Esophagus muscularis mucosa (tissue), 4 donors: ENCODE measurements around the gene RASIP1. TPM values are rescaled to one million over a fixed set of nuclear protein-coding genes. Genes with fewer than 3 reads are reported as not detected.

Experiments
- DNase-seq: peaks from one replicate; pipeline ENCODE4 v3.0.0-alpha.2; 2017; ENCODE audit errors: extremely low spot score
- H3K27ac ChIP-seq, 4 donors: fragments of 200-600 bp; sonication (generic); replicated peaks in 1 of 4; 1 replicate in 3 of 4; 2 replicates in 1 of 4; pipeline ENCODE4 v1.5.1; 2016 to 2019; ENCODE audit warnings: mild to moderate bottlenecking in 1 of 4
- H3K27me3 ChIP-seq, 4 donors: fragments of 200-600 bp; sonication (generic); one replicate each; pipeline versions ENCODE4 v1.5.1 to v1.6.0; 2016 to 2019
- H3K36me3 ChIP-seq, 4 donors: fragments of 200-600 bp; sonication (generic); one replicate each; pipeline ENCODE4 v1.5.1; 2016 to 2019
- H3K4me1 ChIP-seq, 4 donors: fragments of 200-600 bp; sonication (generic); one replicate each; pipeline ENCODE4 v1.5.1; 2016 to 2019
- H3K4me3 ChIP-seq, 4 donors: fragments of 200-600 bp; sonication (generic); 1 replicate in 2 of 4; 2 replicates in 2 of 4; pipeline ENCODE4 v1.5.1; 2016 to 2019; ENCODE audit warnings: mild to moderate bottlenecking in 4 of 4, moderate library complexity in 1 of 4
- H3K9me3 ChIP-seq, 4 donors: fragments of 200-600 bp; sonication (generic); 1 replicate in 3 of 4; 2 replicates in 1 of 4; pipeline ENCODE4 v1.5.1; 2016 to 2019
- CTCF ChIP-seq, 3 experiments: fragments of 200-600 bp in 2 of 3; fragments of 450-650 bp in 1 of 3; sonication (generic) in 2 of 3; IDR thresholded peaks; one replicate each; pipeline ENCODE4 v1.5.1; 2017 to 2019; ENCODE audit warnings: antibody characterized with exemption in 3 of 3, mild to moderate bottlenecking in 2 of 3, moderate library complexity in 1 of 3
- EP300 ChIP-seq: sonication (generic); formaldehyde crosslinking; IDR thresholded peaks from one replicate; pipeline ENCODE4 v1.6.1; 2017; ENCODE audit warnings: antibody characterized with exemption
- POLR2A ChIP-seq: fragments of 450-650 bp; IDR thresholded peaks from one replicate; pipeline ENCODE4 v1.6.1; 2017; ENCODE audit warnings: antibody characterized with exemption, moderate library complexity, mild to moderate bottlenecking, low read depth
- POLR2AphosphoS5 ChIP-seq, 2 donors: sonication (generic); formaldehyde crosslinking; IDR thresholded peaks; one replicate each; pipeline ENCODE4 v1.6.1; 2017; ENCODE audit warnings: antibody characterized with exemption in 2 of 2
- WGBS: methylation state at CpG from one replicate; pipeline ENCODE4 v1.1.5; 2018; 5-methylcytosine and 5-hydroxymethylcytosine counted together
- intact Hi-C: fragments of 100-400 bp; cut with DNase I; formaldehyde crosslinking; loops from one replicate; pipeline ENCODE4 v1.15.1; 2023
- total RNA-seq, 4 donors: library from RNA; depleted of rRNA; stranded (reverse); fragments of >200 nt; gene quantifications; one replicate each; pipeline versions ENCODE4 v1.1.0 to v1.2.1, GENCODE V29; 2016

Gene RASIP1
- total RNA-seq, 4 donors from 2014 or later, result 15.0 to 27.7 (median 22.8) TPM

- Histone ChIP-seq H3K27ac (peak overlapping the region; percentile 70 to 82 (median 75)), H3K27me3 (peaks cover 0 to 12% (median 2%) of the 10 kb centered on the region in 4 donors), H3K36me3 (peaks cover 0 to 23% (median 0%) of the 10 kb centered on the region in 4 donors), H3K9me3 (no peaks in the 10 kb centered on the region), H3K4me3 (peak overlapping the region; percentile 60 to 77 (median 66)), H3K4me1 (peaks cover 6 to 39% (median 35%) of the 10 kb centered on the region in 4 donors)
- WGBS, result 15% methylated on average over 4 of the region's 96 CpGs
- peak; percentile 96 for DNase-seq
- TF ChIP-seq POLR2AphosphoS5 (IDR thresholded peaks at IDR 0.05) (peak in 1 of 2 donors; percentile 29), CTCF (IDR thresholded peaks at IDR 0.05) (peak; percentile 38 to 66 (median 53)), POLR2A (no peak), EP300 (no peak)
- intact Hi-C loops, result loop anchor here (2.0 kb wide), 1 partner anchor 64 kb away; no protein-coding TSS in a partner anchor
These were observed 1.6 kb downstream of the RASIP1 start for GRCh38 chr19:48738557-48739403.

GRCh38 chr19:48737360-48737998 lies 2.9 kb downstream of the RASIP1 start:
- intact Hi-C loops, result no loop called here
- TF ChIP-seq EP300 (no peak), POLR2AphosphoS5 (IDR thresholded peaks at IDR 0.05) (no peak), CTCF (IDR thresholded peaks at IDR 0.05) (no peak), POLR2A (no peak)
- H3K27me3 ChIP-seq, result peaks cover 0 to 12% (median 2%) of the 10 kb centered on the region in 4 donors
- H3K36me3 ChIP-seq, result peaks cover 0 to 36% (median 1%) of the 10 kb centered on the region in 4 donors
- no peak overlapping the region for H3K27ac ChIP-seq
- DNase-seq, result no peak
- H3K9me3 ChIP-seq, result no peaks in the 10 kb centered on the region
- peak overlapping the region in 2 of 4 donors; percentile 67 to 77 for H3K4me3 ChIP-seq
- WGBS, result 57% methylated on average over 22 of the region's 22 CpGs
- peaks cover 6 to 39% (median 35%) of the 10 kb centered on the region in 4 donors for H3K4me1 ChIP-seq

- WGBS, result 53% methylated on average over 29 of the region's 38 CpGs
- Histone ChIP-seq H3K9me3 (no peaks in the 10 kb centered on the region), H3K27me3 (peaks cover 0 to 19% (median 2%) of the 10 kb centered on the region in 4 donors), H3K4me1 (peaks cover 6 to 27% (median 22%) of the 10 kb centered on the region in 4 donors), H3K4me3 (no peak overlapping the region), H3K27ac (no peak overlapping the region), H3K36me3 (peaks cover 0 to 55% (median 1%) of the 10 kb centered on the region in 4 donors)
- DNase-seq, result no peak
- intact Hi-C loops, result no loop called here
- TF ChIP-seq POLR2AphosphoS5 (IDR thresholded peaks at IDR 0.05) (no peak), CTCF (IDR thresholded peaks at IDR 0.05) (no peak), EP300 (no peak), POLR2A (no peak)
These were observed 5.3 kb downstream of the RASIP1 start for GRCh38 chr19:48735031-48735615.

GRCh38 chr19:48734625-48735024 lies 5.8 kb downstream of the RASIP1 start:
- H3K4me1 ChIP-seq, result peaks cover 6 to 22% (median 17%) of the 10 kb centered on the region in 4 donors
- no peak for DNase-seq
- WGBS, result 95% methylated on average over 9 of the region's 9 CpGs
- intact Hi-C loops, result no loop called here
- H3K9me3 ChIP-seq, result no peaks in the 10 kb centered on the region
- no peak overlapping the region for H3K27ac ChIP-seq
- H3K27me3 ChIP-seq, result peaks cover 0 to 24% (median 2%) of the 10 kb centered on the region in 4 donors
- H3K4me3 ChIP-seq, result no peak overlapping the region
- H3K36me3 ChIP-seq, result peaks cover 0 to 60% (median 1%) of the 10 kb centered on the region in 4 donors
- TF ChIP-seq POLR2AphosphoS5 (IDR thresholded peaks at IDR 0.05) (no peak), POLR2A (no peak)
